NT2/D1 (cell line): Measurements from ENCODE around the gene ADD3.

Experiments used
- SUZ12 ChIP-seq: IDR thresholded peaks from 2 replicates; pipeline ENCODE4 v1.6.1; 2011; ENCODE audit not compliant: insufficient read length, insufficient read depth; ENCODE audit errors: extremely low read depth
- YY1 ChIP-seq: IDR thresholded peaks from 2 replicates; pipeline ENCODE4 v1.6.1; 2011; ENCODE audit not compliant: insufficient read length, insufficient read depth
- ZNF274 ChIP-seq: IDR thresholded peaks from 2 replicates; pipeline ENCODE4 v1.6.1; 2011; ENCODE audit warnings: mild to moderate bottlenecking, low read depth, low read length

DNA sequence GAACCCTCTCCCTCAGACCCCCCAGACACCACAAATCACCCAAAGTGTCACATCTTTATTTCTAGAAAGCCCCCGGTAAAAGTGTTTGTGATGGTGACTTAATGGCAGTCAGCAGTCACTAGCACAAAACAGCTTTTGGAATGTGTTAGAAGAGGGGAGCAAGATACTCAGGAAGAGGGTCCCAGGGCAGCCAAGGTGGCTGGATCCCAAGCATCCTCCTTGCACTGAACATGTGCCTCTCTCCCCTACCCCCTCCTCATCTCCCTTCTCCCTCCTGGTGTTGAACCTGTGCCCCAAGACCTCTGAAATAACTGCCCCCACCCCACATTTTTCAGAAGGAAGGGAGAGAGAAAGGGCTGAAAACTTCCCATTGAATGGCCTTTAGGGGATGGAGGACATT, 161.8 kb downstream of the ADD3 start:
- TF ChIP-seq ZNF274 = no peak
- TF ChIP-seq SUZ12 = no peak
- TF ChIP-seq YY1 = no peak
